Hypothalamus (tissue), 51 donors: Measurements from ENCODE around the gene FOLR1.

Experiments used
- DNase-seq, 51 donors: peaks; one replicate each; lab custom pipeline; 2025; lab: John Stamatoyannopoulos, UW

FOLR1 gene

DNA sequence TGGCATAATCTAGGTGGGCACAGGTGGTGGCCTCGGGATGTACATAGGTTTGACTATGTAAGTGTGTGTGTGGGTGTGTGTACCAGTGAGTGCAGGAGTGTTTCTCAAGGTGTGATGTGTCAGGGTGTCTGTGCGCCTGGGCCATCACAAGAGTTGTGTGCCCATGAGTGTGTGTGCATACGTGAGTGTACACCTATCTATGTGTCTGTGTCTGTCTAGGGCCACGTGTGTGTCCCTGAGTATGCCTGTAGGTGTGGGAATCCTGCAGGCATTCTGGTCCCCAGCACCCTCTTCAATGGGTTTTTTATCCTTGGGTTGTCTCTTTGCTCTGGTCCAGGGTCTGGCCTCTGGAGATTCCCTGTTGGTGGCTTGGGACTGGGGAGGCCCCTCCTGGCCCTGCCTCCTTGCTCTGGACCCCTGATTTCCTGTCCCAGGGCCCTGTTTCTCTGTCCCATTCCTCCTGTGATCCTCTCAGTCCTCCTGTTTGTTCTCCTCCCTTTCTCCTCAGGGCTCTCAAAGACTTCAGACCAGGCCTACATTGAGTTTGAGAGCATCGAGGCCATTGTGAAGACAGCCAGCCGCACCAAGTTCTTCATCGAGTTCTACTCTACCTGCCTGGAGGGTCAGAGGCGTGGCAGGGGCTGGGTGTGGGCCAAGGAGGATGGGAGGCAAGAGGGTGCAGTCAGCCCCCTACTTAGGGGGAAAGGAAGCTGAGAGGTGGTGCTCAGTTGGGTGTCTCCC lies 42.0 kb downstream of the FOLR1 start:
- DNase-seq: no peak

GRCh38 chr11:72234514-72234830 lies 42.5 kb downstream of the FOLR1 start:
- DNase-seq: no peak

DNA sequence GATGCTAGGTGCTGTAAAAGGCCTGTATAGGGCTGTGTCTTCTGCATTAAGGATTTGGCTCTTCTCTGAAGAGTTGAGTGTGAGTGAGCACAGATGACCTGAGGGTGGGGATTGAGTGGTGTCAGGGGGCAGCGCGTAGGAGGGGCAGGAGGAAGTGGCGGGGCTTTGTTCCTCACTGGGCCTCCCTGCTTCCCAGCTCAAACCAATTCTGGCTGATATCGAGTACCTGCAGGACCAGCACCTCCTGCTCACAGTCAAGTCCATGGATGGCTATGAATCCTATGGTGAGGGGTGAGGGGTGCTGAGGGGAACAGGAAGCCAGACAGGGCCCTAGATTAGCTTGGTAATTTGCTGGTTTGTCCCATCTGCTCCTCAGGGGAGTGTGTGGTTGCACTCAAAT lies 43.0 kb downstream of the FOLR1 start:
- DNase-seq: no peak

DNA sequence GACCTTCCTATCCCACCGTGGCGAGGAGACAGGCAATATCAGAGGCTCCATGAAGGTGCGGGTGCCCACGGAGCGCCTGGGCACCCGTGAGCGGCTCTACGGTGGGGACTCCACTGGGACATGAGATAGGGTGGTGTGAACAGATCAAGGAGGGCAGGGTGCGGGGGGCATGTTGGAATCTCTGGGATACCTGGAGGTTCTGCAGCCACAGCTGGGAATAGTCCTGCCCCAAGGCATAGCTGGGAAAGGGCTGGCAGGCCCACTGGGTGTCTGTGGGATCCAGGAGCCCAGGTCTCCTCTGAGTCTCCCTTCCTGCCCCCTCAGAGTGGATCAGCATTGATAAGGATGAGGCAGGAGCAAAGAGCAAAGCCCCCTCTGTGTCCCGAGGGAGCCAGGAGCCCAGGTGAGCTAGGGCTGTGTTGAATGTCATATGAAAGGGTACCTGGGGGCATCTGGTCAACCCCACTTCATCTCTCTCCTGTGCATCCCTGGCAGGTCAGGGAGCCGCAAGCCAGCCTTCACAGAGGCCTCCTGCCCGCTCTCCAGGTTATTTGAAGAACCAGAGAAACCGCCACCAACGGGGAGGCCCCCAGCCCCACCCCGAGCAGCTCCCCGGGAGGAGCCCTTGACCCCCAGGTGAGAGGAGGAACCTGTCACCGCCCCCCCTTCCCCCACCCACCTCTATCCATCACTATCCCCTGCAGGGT lies 43.6 kb downstream of the FOLR1 start:
- no peak for DNase-seq

GRCh38 chr11:72236083-72236697 lies 44.2 kb downstream of the FOLR1 start:
- DNase-seq: no peak

DNA sequence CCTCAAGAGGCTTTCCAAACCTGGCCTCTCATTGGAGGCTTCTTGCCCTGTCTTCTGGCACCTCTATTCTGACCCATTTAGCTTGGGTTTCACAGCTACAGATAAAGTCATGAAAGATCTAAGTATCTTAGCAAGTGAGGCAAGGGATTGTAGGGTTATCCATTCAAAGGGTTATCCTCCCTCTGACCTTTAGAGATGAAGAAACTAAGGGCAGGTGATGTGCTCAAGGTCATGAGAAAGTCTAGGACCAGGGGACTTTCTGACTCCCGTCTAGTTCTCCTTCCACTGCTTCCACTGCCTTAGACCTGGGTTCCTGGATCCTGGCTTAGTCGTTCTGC lies 44.8 kb downstream of the FOLR1 start:
- no peak for DNase-seq

GRCh38 chr11:72237112-72237931 lies 45.4 kb downstream of the FOLR1 start:
- DNase-seq: no peak

DNA sequence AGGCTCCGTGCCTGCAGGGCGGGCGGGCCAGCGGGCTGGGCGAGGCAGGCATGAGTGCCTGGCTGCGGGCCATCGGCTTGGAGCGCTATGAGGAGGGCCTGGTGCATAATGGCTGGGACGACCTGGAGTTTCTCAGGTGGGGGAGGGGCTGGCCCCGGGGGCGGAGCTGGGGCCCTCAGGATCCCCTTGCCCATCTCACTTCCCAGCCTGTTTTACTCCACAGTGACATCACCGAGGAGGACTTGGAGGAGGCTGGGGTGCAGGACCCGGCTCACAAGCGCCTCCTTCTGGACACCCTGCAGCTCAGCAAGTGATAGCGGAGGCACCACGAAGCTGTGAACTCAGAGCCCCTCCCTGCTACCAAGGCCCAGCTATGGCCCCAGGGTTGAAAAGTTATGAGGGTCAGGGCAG lies 46.1 kb downstream of the FOLR1 start:
- peak in 18 of 51 donors; percentile 8 to 58 (median 24) for DNase-seq

DNA sequence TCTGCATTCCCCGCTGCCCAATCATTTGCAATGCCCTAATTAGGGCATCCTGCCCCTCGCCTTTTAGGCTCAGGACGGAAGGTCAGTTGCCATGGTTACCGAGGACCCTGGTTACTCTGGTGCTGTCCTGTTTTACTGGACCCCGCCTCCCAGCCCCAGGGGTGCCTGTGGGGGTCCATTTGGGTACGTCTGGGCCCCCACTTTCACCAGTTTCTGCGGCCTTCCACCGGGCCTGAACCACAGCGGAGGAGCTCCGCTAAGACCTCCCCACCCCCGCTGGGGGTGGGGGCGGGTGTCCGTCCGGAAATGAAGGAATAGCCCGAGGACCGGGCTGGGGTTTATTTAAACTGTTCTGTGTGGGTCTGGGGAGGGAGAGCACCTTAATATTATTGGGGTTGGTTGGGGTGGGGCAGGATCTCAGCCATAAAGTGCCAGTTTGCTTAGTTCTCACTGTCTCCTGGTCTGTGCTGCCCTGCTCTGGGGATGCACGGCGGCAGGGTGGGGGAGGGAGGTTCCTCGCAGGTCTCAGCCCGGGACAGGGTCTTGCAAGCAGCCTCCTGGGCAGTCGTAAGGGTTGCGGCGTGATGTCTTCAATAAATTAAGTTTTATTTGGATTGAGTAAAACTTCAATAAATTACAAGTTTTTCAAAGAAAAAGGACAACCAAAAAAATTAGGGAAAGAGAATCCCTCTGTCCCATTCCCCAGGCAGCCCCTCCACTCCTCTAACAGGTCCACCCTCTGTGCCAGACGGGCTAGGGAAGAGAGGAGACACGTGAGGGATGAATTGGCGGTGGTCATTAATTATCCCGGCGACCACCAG lies 46.8 kb downstream of the FOLR1 start:
- DNase-seq: no peak

DNA sequence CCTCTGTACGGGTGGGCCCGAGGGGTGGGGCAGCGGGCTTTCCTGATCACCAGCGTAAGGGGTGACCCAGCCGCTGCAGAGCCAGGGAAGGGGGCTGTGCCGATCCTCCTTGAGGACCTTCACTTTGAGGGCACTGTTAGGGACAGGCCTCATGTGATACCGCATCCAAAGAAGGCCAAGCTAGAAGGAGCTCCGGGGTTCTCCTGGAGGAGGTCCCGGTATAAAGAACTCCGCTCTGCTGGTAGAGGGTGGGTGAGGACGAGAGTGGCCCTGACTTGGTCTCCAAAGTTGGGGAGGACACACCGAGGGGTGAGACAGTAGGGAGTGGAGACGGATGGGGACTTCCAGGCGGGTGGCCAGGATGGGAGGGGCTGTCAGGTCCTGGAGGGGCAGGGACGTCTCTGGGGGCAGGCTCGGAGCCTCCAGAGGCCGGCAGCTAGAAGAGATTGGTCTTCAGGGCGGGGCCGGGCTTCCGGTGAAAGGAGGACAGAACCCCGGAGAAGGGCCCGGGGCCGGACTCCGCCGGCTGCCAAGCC lies 47.4 kb downstream of the FOLR1 start:
- peak in 4 of 51 donors; percentile 25 to 57 (median 36) for DNase-seq

DNA sequence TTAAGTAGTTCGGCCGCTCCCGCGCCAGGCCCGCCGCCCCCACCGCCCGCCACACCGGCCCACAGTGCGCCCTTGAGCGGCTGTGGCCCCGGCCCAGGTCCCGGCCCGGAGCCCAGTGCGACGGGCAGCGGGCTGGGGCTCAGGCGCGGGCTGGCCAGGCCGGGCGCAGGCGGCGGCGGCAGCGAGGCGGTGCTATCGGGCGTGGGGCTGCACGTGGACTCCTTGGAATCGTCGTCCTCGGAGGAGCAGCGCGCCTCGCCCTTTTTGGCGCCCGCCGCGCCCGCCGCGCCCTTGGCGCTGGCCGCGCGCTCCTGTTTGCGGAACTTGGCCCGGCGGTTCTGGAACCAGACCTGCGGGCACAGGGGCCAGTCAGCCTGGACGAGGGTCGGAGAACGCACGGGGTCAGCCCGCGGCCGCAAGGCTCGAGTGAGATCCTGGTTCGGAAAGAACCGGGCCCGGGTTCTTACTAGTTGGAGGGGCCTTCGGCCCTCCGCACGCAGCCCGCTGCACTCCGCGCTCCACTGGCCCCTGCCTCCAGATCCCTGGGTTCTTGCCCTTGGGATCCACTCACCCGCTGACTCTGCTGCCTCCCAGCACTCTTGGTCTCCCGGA lies 48.0 kb downstream of the FOLR1 start:
- DNase-seq: peak in 14 of 51 donors; percentile 16 to 59 (median 33)

DNA sequence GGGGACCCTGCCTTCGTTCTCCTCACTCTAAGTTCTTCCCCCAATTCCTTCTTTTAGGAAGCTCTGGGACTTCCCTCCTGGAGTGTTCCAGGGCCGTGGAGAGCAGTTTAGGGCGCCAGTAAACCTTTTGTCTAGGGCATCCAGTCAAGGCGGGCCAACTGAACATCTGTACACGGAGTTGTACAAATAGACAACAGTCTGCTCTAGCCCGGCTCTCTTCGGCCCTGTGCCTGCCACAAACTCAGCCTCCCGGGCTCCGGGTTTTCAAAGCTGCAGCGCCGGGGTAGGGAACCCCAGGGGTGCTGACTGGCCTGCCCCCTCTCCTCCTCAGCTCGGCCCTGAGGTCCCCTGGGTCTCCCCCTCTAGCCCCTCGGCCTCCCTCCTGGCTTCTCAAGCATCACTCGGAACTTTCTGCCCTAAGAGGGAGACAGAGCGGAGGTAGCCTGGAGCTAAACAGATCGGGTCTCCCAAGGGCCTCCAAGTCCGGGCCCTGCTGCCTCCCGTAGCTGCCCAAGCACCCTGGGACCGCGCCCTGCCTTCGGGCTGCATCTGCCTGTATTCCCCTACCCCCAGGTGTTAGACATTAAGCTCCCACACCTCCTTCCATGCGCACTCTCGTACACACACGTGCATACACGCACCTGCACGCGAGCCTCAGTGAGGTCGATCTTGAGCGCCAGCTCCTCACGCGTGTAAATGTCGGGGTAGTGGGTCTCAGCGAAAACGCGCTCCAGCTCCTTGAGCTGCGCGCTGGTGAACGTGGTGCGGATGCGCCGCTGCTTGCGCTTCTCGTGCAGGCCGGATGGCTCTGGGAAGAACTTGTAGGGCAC lies 48.7 kb downstream of the FOLR1 start:
- DNase-seq: no peak

DNA sequence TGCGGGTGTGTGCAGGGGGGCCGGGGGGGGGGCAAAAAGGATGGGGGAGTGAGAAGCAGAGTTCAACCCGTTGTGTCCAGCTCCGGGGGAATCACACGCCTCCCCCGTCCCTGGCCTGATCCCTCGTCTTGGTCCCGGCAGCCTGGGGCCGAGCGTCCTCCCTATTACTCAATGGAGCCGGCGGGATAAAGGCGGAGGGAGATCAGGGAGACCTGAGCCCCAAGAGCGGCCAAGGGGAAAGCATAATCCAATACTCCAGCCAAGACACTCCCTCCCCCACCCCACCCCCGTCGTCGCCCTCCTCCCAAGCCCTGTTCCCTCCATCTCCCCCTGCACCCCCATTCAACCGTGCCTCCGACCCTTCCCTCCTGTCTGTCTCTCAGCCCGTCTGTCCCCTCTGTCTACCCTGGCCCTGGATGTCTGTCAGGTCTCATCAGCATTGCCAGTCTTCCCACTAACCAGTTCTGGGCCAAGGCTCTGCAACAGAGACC lies 49.4 kb downstream of the FOLR1 start:
- no peak for DNase-seq

DNA sequence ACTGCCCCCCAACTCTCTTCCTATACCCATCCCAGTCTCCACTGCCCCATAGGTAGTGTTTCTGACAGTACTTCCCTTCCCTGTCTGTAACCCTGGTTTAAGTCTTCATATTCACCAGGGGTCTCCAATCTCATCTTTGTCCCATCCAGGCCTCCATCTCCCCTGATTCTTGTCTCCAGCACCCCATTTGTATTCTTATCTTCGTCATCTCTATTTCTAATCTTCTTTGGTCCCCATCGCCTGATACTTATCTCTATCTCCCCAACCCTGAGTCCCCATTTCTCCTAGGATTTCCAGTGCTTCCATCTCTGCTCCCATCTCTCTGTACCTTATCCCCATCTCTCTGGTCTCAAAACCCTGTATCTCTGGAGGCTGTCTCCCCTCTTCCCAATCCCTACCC lies 50.2 kb downstream of the FOLR1 start:
- DNase-seq: no peak

DNA sequence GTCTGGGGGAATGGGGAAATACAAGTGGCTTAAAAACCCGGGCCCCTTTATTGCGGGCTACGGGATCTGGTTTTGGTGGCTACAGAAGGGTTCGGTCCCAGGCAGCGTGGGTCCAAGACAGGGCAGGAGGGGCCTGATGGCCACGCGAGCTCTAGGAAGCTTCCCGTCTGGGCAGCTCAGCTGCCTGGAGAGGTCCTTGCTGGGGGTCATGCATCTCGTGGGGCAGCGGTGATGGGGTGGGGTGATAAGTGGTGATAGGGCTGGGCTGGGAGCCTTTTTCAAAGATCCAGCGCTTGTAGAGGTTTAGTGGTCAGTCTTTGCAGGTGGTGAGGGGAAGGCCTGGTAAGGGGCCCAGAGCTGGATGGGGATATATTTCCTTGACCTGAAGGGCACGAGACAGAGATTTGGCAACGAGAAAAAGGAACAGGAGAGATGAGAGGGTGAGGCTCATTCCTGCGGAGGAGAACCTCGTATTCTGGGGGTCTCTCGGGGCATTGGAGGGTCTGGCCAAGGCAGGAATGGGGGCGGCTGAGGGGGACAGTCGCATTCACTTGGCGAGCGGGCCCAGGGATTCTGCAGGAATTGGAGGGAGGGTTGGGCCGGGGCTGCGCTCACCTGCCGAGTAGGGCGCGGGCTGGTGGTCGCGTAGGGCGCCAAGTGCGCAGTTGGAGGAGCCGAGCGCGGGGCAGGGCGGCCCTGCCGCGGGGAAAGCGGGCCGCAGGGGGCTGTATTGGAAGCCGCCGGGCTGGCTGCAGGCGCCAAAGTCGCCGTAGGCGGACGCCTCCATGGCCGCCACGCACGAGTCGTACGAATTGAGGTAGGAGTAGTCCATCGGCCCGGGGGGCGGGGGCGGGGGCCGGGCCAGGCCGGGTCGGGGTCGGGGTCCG lies 51.5 kb downstream of the FOLR1 start:
- no peak for DNase-seq

DNA sequence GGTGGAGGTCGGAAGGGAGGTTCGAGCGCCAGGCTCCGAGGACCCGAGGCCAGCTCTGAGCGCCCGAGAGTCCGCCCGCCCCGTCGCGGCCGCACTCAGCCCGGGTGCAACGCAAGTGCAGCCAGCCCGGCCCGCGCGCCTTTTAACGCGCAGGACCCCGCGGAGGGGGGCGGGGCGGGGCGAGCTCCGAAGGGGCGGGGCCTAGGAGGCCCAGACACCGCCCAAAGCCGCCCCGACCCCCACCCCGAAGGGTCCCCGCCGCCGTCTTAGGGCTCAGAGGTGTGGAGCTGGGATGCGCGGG lies 52.1 kb downstream of the FOLR1 start, which contains the start of gene PHOX2A:
TSS of gene PHOX2A (minus strand) at position 117 of the 301 bp plus-strand sequence. CDS start 172 bp downstream, outside the sequence.
- DNase-seq: no peak
